Neural progenitor cell (in vitro differentiated cells): ENCODE results near the gene SDC1. TPM values are rescaled to one million over a fixed set of nuclear protein-coding genes. Genes with fewer than 3 reads are reported as not detected.
"Not testable (repeated sequence)": the region's sequence is repeated elsewhere in the genome, so short reads cannot be mapped to it uniquely, and the experiment has no call there.

Experiments used
- DNase-seq: peaks from one replicate; pipeline ENCODE4 v3.0.0-alpha.2; 2016; ENCODE audit warnings: low spot score
- H2AFZ ChIP-seq: fragments of 200-600 bp; sonication (generic); replicated peaks from 2 replicates; pipeline ENCODE4 v1.6.1; 2016; ENCODE audit warnings: antibody characterized with exemption
- H3F3A ChIP-seq: fragments of 200-600 bp; sonication (generic); 2 replicates; pipeline ENCODE4 v1.6.1; 2016; ENCODE audit warnings: antibody characterized with exemption, low read depth
- H3K27ac ChIP-seq: fragments of 200-600 bp; sonication (generic); 2 replicates; pipeline ENCODE4 v1.5.1; 2016; ENCODE audit warnings: mild to moderate bottlenecking
- H3K27me3 ChIP-seq: fragments of 200-600 bp; sonication (generic); 2 replicates; pipeline ENCODE4 v1.6.1; 2016; ENCODE audit warnings: mild to moderate bottlenecking, moderate library complexity
- H3K36me3 ChIP-seq: fragments of 200-600 bp; sonication (generic); 2 replicates; pipeline ENCODE4 v1.5.1; 2016
- H3K4me1 ChIP-seq: fragments of 200-600 bp; sonication (generic); 2 replicates; pipeline ENCODE4 v1.6.1; 2016; ENCODE audit warnings: mixed run types
- H3K4me2 ChIP-seq: fragments of 200-600 bp; sonication (generic); 2 replicates; pipeline ENCODE4 v1.6.1; 2016
- H3K4me3 ChIP-seq: fragments of 200-600 bp; sonication (generic); 2 replicates; pipeline ENCODE4 v1.5.1; 2016
- H3K79me2 ChIP-seq: fragments of 200-600 bp; sonication (generic); 2 replicates; pipeline ENCODE4 v1.6.1; 2016; ENCODE audit warnings: low read depth
- H3K9ac ChIP-seq: fragments of 200-600 bp; sonication (generic); 2 replicates; pipeline ENCODE4 v1.6.1; 2016
- H3K9me3 ChIP-seq: fragments of 200-600 bp; sonication (generic); 2 replicates; pipeline ENCODE4 v1.5.1; 2016; ENCODE audit warnings: low read depth
- H4K20me1 ChIP-seq: fragments of 200-600 bp; sonication (generic); 2 replicates; pipeline ENCODE4 v1.6.1; 2016; ENCODE audit warnings: low read depth
- H3K27ac Mint-ChIP-seq: 3 replicates; pipeline ENCODE4 v1.8.0; 2021; ENCODE audit warnings: mixed read lengths
- H3K27me3 Mint-ChIP-seq: 2 replicates; pipeline ENCODE4 v1.8.0; 2022; ENCODE audit warnings: low read depth, mild to moderate bottlenecking, inconsistent platforms, moderate library complexity, mixed read lengths; ENCODE audit not compliant: insufficient read depth
- H3K36me3 Mint-ChIP-seq: 3 replicates; pipeline ENCODE4 v1.8.0; 2021; ENCODE audit warnings: mixed read lengths
- H3K4me1 Mint-ChIP-seq: 3 replicates; pipeline ENCODE4 v1.8.0; 2021; ENCODE audit warnings: mixed read lengths
- H3K4me3 Mint-ChIP-seq: 3 replicates; pipeline ENCODE4 v1.8.0; 2021; ENCODE audit warnings: mild to moderate bottlenecking, moderate library complexity, mixed read lengths
- H3K9me3 Mint-ChIP-seq: 3 replicates; pipeline ENCODE4 v1.8.0; 2020; ENCODE audit warnings: mixed read lengths
- CTCF ChIP-seq: fragments of 200-600 bp; sonication (generic); IDR thresholded peaks from 2 replicates; pipeline ENCODE4 v1.5.1; 2017; ENCODE audit warnings: antibody characterized with exemption, mild to moderate bottlenecking
- EZH2 ChIP-seq: fragments of 200-600 bp; sonication (generic); IDR thresholded peaks from 2 replicates; pipeline ENCODE4 v1.6.1; 2017; ENCODE audit warnings: antibody characterized with exemption, mild to moderate bottlenecking, moderate library complexity
- EZH2phosphoT487 ChIP-seq: fragments of 200-600 bp; sonication (generic); IDR thresholded peaks from 2 replicates; pipeline ENCODE4 v1.6.1; 2017; ENCODE audit warnings: antibody characterized with exemption
- total RNA-seq: library from RNA; depleted of rRNA; stranded (reverse); fragments of >200 nt; gene quantifications from 2 replicates; pipeline ENCODE4 v1.2.3, GENCODE V29; 2015; ENCODE audit warnings: low replicate concordance

Gene SDC1
- total RNA-seq, 1 donor from 2014 or later = 27.5 TPM

- TF ChIP-seq CTCF = no peak
- TF ChIP-seq EZH2phosphoT487 = no peak
- no peak for TF ChIP-seq EZH2
- no peaks in the 10 kb centered on the region for H3K4me1 ChIP-seq
- Mint-ChIP-seq H3K4me3 (no peak overlapping the region), H3K36me3 (peaks cover 45% of the 10 kb centered on the region), H3K27me3 (no peaks in the 10 kb centered on the region), H3K27ac (no peak overlapping the region), H3K9me3 (no peaks in the 10 kb centered on the region), H3K4me1 (no peaks in the 10 kb centered on the region)
- H3K9ac ChIP-seq = no peak overlapping the region
- H3K4me2 ChIP-seq = no peak overlapping the region
- no peak for DNase-seq
- H3K9me3 ChIP-seq = no peaks in the 10 kb centered on the region
- no peaks in the 10 kb centered on the region for H4K20me1 ChIP-seq
- no peak overlapping the region for H3K4me3 ChIP-seq
- peaks cover 47% of the 10 kb centered on the region for H3F3A ChIP-seq
- no peak overlapping the region for H3K27ac ChIP-seq
- H3K27me3 ChIP-seq = no peaks in the 10 kb centered on the region
- H3K79me2 ChIP-seq = no peaks in the 10 kb centered on the region
- H3K36me3 ChIP-seq = peaks cover 41% of the 10 kb centered on the region
- H2AFZ ChIP-seq = no peak overlapping the region
Observed at GRCh38 chr2:20250436-20250835, 25.5 kb upstream of the SDC1 start.

DNA sequence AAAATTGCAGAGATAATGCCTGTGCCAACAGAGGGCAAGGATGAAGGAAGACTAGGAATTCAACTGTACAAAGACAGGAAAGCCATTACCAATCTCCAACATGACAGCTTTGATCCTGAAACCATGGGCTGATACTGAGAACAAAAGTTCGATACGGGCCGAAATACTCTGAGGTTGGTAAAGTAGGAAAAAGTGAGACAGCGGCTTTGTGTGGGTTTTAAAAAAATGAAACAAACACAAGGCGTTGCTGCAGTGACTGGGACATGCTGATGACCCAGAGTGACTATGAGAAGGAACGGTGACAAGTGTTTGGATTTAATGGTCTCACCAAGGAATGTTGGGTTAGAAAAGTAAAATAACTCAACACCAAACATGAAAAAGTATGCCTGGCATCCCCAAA, 24.2 kb upstream of the SDC1 start:
- Mint-ChIP-seq H3K36me3 (peaks cover 40% of the 10 kb centered on the region), H3K4me3 (no peak overlapping the region)
- DNase-seq = no peak

DNA sequence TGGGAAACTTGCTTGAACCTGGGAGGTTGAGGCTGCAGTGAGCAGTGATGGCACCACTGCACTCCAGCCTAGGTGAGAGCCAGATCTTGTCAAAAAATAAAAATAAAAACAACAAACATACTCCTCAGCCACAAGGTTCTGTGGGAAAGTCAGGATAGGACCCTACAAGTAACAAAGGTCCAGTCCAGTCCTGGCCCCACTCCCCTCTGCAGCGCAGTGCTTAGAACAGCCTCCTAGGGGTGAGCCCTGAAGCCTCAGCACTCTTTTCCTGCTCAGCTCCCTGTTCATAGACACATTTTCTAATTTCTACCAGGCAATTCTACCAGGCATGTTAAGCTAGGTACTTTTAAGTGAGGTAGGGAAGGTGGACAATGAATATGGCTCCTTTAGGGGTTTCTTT, 22.2 kb upstream of the SDC1 start:
- H4K20me1 ChIP-seq = no peaks in the 10 kb centered on the region
- Mint-ChIP-seq H3K27me3 (peaks cover 8% of the 10 kb centered on the region), H3K36me3 (peaks cover 33% of the 10 kb centered on the region), H3K4me3 (no peak overlapping the region), H3K27ac (no peak overlapping the region), H3K4me1 (peaks cover 3% of the 10 kb centered on the region), H3K9me3 (no peaks in the 10 kb centered on the region)
- no peak overlapping the region for H3K9ac ChIP-seq
- no peak for DNase-seq
- no peak overlapping the region for H2AFZ ChIP-seq
- no peaks in the 10 kb centered on the region for H3K4me1 ChIP-seq
- TF ChIP-seq EZH2phosphoT487 = no peak
- TF ChIP-seq CTCF = no peak
- no peak for TF ChIP-seq EZH2
- H3K36me3 ChIP-seq = peaks cover 29% of the 10 kb centered on the region
- peak overlapping the region; percentile 32 for H3K27ac ChIP-seq
- H3K4me2 ChIP-seq = no peak overlapping the region
- no peak overlapping the region for H3K4me3 ChIP-seq
- H3K79me2 ChIP-seq = no peaks in the 10 kb centered on the region
- no peaks in the 10 kb centered on the region for H3K27me3 ChIP-seq
- peaks cover 44% of the 10 kb centered on the region for H3F3A ChIP-seq
- H3K9me3 ChIP-seq = no peaks in the 10 kb centered on the region

More for the DNA sequence above, 24.2 kb upstream of the SDC1 start:
- Histone ChIP-seq H3K79me2 (no peaks in the 10 kb centered on the region), H3F3A (peaks cover 45% of the 10 kb centered on the region), H3K9me3 (no peaks in the 10 kb centered on the region), H3K36me3 (peaks cover 29% of the 10 kb centered on the region), H3K27ac (no peak overlapping the region), H3K9ac (no peak overlapping the region), H2AFZ (no peak overlapping the region), H3K27me3 (no peaks in the 10 kb centered on the region), H3K4me3 (no peak overlapping the region), H3K4me2 (no peak overlapping the region), H4K20me1 (no peaks in the 10 kb centered on the region), H3K4me1 (no peaks in the 10 kb centered on the region)
- no peak overlapping the region for H3K27ac Mint-ChIP-seq
- TF ChIP-seq EZH2 (no peak), CTCF (no peak), EZH2phosphoT487 (no peak)
- H3K4me1 Mint-ChIP-seq = no peaks in the 10 kb centered on the region
- peaks cover 3% of the 10 kb centered on the region for H3K27me3 Mint-ChIP-seq
- no peaks in the 10 kb centered on the region for H3K9me3 Mint-ChIP-seq

DNA sequence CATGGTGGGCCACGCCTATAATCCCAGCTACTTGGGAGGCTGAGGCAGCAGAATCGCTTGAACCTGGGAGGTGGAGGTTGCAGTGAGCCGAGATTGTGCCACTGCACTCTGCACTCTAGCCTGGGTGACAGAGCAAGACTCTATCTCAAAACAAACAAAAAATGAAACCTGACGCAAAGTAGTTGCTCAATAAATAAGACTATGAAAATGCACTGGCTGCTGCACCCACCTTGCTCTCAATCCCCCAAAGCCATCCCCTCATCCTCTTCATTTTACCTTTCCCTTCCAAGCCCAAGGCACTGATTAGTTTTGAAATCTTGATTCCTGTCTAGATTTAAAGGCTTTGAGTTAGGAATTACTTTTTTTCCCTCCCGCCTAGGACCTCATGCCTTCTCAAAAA, 18.7 kb upstream of the SDC1 start:
- peak overlapping the region; percentile 12 for H3K4me3 Mint-ChIP-seq
- not testable (repeated sequence) for H3K4me1 ChIP-seq

More for the DNA sequence above, 18.7 kb upstream of the SDC1 start:
- not testable (repeated sequence) for H3K27ac ChIP-seq, H3K27ac Mint-ChIP-seq, DNase-seq, H3K4me1 Mint-ChIP-seq, H3K9me3 ChIP-seq, H3K4me2 ChIP-seq, H4K20me1 ChIP-seq, H2AFZ ChIP-seq, H3K4me3 ChIP-seq, H3K36me3 ChIP-seq, H3K9me3 Mint-ChIP-seq, H3K9ac ChIP-seq, H3K27me3 ChIP-seq, H3K79me2 ChIP-seq
- Mint-ChIP-seq H3K36me3 (peaks cover 21% of the 10 kb centered on the region), H3K27me3 (peaks cover 14% of the 10 kb centered on the region)
- peaks cover 29% of the 10 kb centered on the region for H3F3A ChIP-seq
